Measurements from ENCODE around the gene FGFR2.

FGFR2 gene

DNA sequence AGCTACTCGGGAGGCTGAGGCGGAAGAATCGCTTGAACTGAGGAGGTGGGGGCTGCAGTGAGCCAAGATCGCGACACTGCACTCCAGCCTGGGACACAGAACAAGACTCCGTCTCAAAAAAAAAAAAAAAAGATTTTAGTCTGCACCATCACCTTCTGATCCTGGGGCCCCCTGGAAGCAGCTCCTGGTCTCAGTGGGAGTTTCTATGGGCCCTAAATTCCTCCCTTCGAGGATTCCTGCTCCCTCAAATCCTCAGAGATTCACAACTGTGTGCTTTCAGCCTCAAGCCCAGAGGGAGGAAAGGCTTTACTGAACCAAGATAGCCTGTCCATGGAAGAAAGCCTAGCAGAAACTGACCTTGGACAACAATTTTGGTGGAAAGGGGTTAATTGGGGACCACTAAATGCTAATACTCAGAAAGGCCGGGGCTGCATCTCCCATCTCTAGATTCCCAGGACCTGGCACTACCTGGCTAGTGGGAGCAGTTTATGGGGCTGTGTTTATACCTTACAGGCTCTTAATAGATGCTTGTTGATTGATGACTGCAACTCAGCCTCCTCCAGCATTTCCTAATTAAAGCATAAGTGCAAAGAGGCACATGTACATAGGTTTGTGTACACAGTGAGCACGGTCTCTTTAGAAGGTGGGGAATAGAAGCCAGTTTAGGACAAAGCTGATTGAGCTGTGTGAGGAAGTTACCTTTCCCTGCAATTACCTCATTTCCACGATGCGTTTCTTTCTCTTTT, 9.2 kb upstream of the FGFR2 start:
- Histone ChIP-seq H3K27ac (ENCODE audit: low read depth, low read length) (no peak overlapping the region), H3K27me3 (ENCODE audit: control insufficient read depth, low read length) (no peaks in the 10 kb centered on the region), H3K79me2 (ENCODE audit: control insufficient read depth, low read length) (no peaks in the 10 kb centered on the region), H3K4me3 (ENCODE audit: low read length) (no peak overlapping the region), H3F3A (ENCODE audit: control insufficient read depth, insufficient read depth) (no peaks in the 10 kb centered on the region), H3K4me1 (ENCODE audit: control insufficient read depth, low read length) (no peaks in the 10 kb centered on the region), H3K4me2 (ENCODE audit: low read length) (no peak overlapping the region), H3K9me2 (replicated peaks; ENCODE audit: control insufficient read depth, low read length) (no peaks in the 10 kb centered on the region), H4K20me1 (ENCODE audit: control insufficient read depth, insufficient read depth, low read depth, low read length) (no peaks in the 10 kb centered on the region), H3K9me3 (ENCODE audit: control insufficient read depth, insufficient read depth, low read length) (no peaks in the 10 kb centered on the region), H3K36me3 (ENCODE audit: control insufficient read depth, low read length) (no peaks in the 10 kb centered on the region)
- TF ChIP-seq, protein P1, sequence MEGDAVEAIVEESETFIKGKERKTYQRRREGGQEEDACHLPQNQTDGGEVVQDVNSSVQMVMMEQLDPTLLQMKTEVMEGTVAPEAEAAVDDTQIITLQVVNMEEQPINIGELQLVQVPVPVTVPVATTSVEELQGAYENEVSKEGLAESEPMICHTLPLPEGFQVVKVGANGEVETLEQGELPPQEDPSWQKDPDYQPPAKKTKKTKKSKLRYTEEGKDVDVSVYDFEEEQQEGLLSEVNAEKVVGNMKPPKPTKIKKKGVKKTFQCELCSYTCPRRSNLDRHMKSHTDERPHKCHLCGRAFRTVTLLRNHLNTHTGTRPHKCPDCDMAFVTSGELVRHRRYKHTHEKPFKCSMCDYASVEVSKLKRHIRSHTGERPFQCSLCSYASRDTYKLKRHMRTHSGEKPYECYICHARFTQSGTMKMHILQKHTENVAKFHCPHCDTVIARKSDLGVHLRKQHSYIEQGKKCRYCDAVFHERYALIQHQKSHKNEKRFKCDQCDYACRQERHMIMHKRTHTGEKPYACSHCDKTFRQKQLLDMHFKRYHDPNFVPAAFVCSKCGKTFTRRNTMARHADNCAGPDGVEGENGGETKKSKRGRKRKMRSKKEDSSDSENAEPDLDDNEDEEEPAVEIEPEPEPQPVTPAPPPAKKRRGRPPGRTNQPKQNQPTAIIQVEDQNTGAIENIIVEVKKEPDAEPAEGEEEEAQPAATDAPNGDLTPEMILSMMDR (IDR thresholded peaks at IDR 0.05; ENCODE audit: low read depth, low read length, poor library complexity, severe bottlenecking) = no peak
- no peak for TF ChIP-seq EZH2phosphoT487 (IDR thresholded peaks at IDR 0.05; ENCODE audit: borderline replicate concordance, low read length)

DNA sequence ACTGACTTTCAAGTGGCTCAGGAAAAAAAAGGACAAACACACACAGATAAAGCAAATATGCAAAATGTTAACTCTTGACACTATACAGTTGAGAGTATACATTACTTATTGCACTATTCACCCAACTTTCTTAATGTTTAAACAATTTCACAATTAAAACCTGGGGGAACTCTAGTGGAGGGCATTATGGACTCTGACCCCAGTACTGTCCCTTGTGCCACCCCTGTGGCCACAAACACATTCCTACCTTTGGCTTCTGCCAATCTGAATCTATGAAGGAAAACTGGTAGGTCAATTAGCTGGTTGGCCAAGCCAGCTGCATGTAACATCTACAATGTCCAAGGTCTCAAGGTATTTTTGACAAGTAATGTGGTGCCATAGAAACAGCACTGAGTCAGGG, 7.5 kb upstream of the FGFR2 start:
- Histone ChIP-seq H3K4me1 (ENCODE audit: control insufficient read depth, low read length) (no peaks in the 10 kb centered on the region), H3K4me2 (ENCODE audit: low read length) (no peak overlapping the region), H3K27me3 (ENCODE audit: control insufficient read depth, low read length) (no peaks in the 10 kb centered on the region), H3K79me2 (ENCODE audit: control insufficient read depth, low read length) (no peaks in the 10 kb centered on the region), H3K9me3 (ENCODE audit: control insufficient read depth, insufficient read depth, low read length) (no peaks in the 10 kb centered on the region), H3K27ac (ENCODE audit: low read depth, low read length) (no peak overlapping the region), H3K9me2 (replicated peaks; ENCODE audit: control insufficient read depth, low read length) (no peaks in the 10 kb centered on the region), H3F3A (ENCODE audit: control insufficient read depth, insufficient read depth) (no peaks in the 10 kb centered on the region), H4K20me1 (ENCODE audit: control insufficient read depth, insufficient read depth, low read depth, low read length) (no peaks in the 10 kb centered on the region), H3K4me3 (ENCODE audit: low read length) (no peak overlapping the region), H3K36me3 (ENCODE audit: control insufficient read depth, low read length) (no peaks in the 10 kb centered on the region)
- TF ChIP-seq EZH2phosphoT487 (IDR thresholded peaks at IDR 0.05; ENCODE audit: borderline replicate concordance, low read length) = no peak
- TF ChIP-seq, protein P1 (IDR thresholded peaks at IDR 0.05; ENCODE audit: low read depth, low read length, poor library complexity, severe bottlenecking) = no peak

DNA sequence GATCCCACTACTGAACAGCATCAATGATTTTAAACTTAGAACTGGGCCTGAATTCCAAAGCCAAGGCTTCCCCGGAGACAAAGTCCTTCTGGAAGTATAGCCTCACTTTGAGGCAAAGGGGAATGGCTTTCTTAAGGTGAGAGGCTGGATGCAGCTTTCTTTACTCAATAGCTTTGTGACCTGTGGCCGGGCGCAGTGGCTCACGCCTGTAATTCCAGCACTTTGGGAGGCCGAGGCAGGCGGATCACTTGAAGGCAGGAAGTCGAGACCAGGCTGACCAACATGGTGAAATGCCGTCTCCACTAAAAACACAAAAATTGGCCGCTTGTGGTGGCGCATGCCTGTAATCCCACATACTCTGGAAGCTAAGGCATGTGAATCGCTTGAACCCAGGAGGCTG, 3.2 kb upstream of the FGFR2 start:
- no peaks in the 10 kb centered on the region for H3K79me2 ChIP-seq (ENCODE audit: control insufficient read depth, low read length)
- no peak overlapping the region for H3K27ac ChIP-seq (ENCODE audit: low read depth, low read length)
- no peaks in the 10 kb centered on the region for H3K27me3 ChIP-seq (ENCODE audit: control insufficient read depth, low read length)
- no peak overlapping the region for H3K4me3 ChIP-seq (ENCODE audit: low read length)
- H3K4me1 ChIP-seq (ENCODE audit: control insufficient read depth, low read length) = no peaks in the 10 kb centered on the region
- H4K20me1 ChIP-seq (ENCODE audit: control insufficient read depth, insufficient read depth, low read depth, low read length) = no peaks in the 10 kb centered on the region
- no peaks in the 10 kb centered on the region; the same call in 1 of the 2 replicates for H3K9me3 ChIP-seq (ENCODE audit: control insufficient read depth, insufficient read depth, low read length)
- H3F3A ChIP-seq (ENCODE audit: control insufficient read depth, insufficient read depth) = no peaks in the 10 kb centered on the region
- H3K4me2 ChIP-seq (ENCODE audit: low read length) = no peak overlapping the region
- no peaks in the 10 kb centered on the region for H3K9me2 ChIP-seq (replicated peaks; ENCODE audit: control insufficient read depth, low read length)
- no peak for TF ChIP-seq EZH2phosphoT487 (IDR thresholded peaks at IDR 0.05; ENCODE audit: borderline replicate concordance, low read length)
- TF ChIP-seq, protein P1 (IDR thresholded peaks at IDR 0.05; ENCODE audit: low read depth, low read length, poor library complexity, severe bottlenecking) = no peak
- H3K36me3 ChIP-seq (ENCODE audit: control insufficient read depth, low read length) = no peaks in the 10 kb centered on the region
